ENCODE measurements around the gene CLASP1.

GRCh38 chr2:121420486-121420885, 228.8 kb downstream of the CLASP1 start:
- TF ChIP-seq CTCF (IDR thresholded peaks at IDR 0.05; ENCODE audit: low read length) (no peak), EZH2 (IDR thresholded peaks at IDR 0.05; ENCODE audit: borderline replicate concordance, low read length) (no peak)

All from OCI-LY1 (cell line).